ENCODE results near the gene KCP. TPM values are rescaled to one million over a fixed set of nuclear protein-coding genes. Genes with fewer than 3 reads are reported as not detected.
A peak's percentile ranks its signal among the peaks of the same experiment; 100 is the strongest.

KCP gene
- total RNA-seq, 2 donors from 2014 or later, result 0.81 to 1.6 TPM

DNA sequence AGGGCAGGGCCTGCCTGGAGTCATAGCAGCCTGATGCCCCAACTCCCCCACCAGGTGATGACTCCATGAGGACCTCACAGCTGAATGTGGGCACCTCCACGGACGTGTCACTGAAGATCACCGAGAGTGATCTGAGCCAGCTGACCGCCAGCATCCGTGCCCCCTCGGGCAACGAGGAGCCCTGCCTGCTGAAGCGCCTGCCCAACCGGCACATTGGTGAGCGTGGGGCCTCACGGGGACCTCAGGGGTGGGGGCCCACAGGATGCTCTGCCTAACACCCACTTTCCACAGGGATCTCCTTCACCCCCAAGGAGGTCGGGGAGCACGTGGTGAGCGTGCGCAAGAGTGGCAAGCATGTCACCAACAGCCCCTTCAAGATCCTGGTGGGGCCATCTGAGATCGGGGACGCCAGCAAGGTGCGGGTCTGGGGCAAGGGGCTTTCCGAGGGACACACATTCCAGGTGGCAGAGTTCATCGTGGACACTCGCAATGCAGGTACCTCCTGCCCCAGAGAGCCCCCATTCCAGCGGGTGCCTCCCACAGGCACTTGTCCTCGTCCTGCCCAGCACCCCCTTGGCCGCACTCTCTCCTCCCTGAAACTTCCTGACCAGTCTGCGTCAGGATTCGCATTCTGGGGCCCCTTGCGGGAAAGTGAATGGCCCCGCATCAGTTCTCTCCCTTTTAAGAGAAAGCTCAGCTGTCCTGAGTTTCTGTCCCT lies 57.8 kb downstream of the KCP start:
- no peak for DNase-seq

GRCh38 chr7:128849804-128850490 lies 60.6 kb downstream of the KCP start:
- DNase-seq, result no peak
- peak; percentile 23 for ATAC-seq
- intact Hi-C loops (cut with DNase I, micrococcal nuclease), result no loop called here

More for the DNA sequence above, 57.8 kb downstream of the KCP start:
- intact Hi-C loops (cut with DNase I, micrococcal nuclease), result no loop called here
- no peak for ATAC-seq

DNA sequence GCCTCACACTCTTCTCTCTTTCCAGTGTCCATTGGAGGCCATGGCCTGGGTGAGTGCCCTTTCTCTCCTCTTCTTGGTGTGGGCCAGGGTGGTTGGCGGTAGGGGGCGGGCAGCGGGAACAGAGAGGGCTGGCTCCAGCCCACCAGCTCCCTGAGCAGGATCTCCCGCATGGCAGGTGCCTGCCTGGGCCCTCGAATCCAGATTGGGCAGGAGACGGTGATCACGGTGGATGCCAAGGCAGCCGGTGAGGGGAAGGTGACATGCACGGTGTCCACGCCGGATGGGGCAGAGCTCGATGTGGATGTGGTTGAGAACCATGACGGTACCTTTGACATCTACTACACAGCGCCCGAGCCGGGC lies 61.4 kb downstream of the KCP start:
- no peak for ATAC-seq
- no peak for DNase-seq
- intact Hi-C loops (cut with DNase I, micrococcal nuclease), result no loop called here

- intact Hi-C loops (cut with DNase I, micrococcal nuclease), result no loop called here
- DNase-seq (no peak), ATAC-seq (no peak)
Measured at GRCh38 chr7:128848289-128849155, 62.0 kb downstream of the KCP start.

DNA sequence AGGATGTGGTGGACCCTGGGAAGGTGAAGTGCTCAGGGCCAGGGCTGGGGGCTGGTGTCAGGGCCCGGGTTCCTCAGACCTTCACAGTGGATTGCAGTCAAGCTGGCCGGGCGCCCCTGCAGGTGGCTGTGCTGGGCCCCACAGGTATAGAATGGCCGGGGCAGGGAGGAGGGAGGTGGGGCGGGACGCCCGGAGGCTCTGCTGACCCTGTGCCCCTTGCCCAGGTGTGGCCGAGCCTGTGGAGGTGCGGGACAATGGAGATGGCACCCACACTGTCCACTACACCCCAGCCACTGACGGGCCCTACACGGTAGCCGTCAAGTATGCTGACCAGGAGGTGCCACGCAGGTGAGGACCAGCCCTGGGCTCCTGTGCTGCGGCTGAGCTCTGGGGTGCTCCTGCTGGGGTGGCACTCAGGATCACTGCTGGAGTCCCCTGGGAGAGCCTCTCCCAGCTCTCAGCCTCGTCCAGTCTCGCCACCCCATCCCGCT lies 62.7 kb downstream of the KCP start:
- intact Hi-C loops (cut with DNase I, micrococcal nuclease), result no loop called here
- ATAC-seq, result no peak
- DNase-seq, result no peak

- intact Hi-C loops (cut with DNase I, micrococcal nuclease), result no loop called here
- DNase-seq, result no peak
- no peak for ATAC-seq
Measured at GRCh38 chr7:128846781-128847444, 63.6 kb downstream of the KCP start.

DNA sequence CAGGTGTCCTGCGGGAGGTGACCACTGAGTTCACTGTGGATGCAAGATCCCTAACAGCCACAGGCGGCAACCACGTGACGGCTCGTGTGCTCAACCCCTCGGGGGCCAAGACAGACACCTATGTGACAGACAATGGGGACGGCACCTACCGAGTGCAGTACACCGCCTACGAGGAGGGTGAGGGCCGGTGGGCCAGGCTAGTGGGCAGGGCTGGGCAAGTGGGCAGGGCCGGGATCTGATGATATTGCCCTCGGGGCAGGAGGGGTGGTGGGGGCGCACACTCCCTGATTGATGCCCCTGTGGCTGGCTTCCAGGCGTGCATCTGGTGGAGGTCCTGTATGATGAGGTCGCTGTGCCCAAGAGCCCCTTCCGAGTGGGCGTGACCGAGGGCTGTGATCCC lies 64.5 kb downstream of the KCP start:
- intact Hi-C loops (cut with DNase I, micrococcal nuclease), result no loop called here
- ATAC-seq (no peak), DNase-seq (no peak)

GRCh38 chr7:128845475-128845874 lies 65.0 kb downstream of the KCP start:
- intact Hi-C loops (cut with DNase I, micrococcal nuclease), result no loop called here

GRCh38 chr7:128844777-128845311 lies 65.7 kb downstream of the KCP start:
- ATAC-seq (no peak), DNase-seq (no peak)
- intact Hi-C loops (cut with DNase I, micrococcal nuclease), result loop anchor here in 1 of 2 donors (5.0 kb wide), 1 partner anchor 53 kb away; the partner anchor contains the start of gene CCDC136

More at GRCh38 chr7:128845475-128845874, 65.0 kb downstream of the KCP start:
- ATAC-seq (no peak), DNase-seq (no peak)

- ATAC-seq, result no peak
- DNase-seq, result no peak
- intact Hi-C loops (cut with DNase I, micrococcal nuclease), result loop anchor here in 1 of 2 donors (5.0 kb wide), 1 partner anchor 52 kb away; the partner anchor contains the start of gene CCDC136
Measured at GRCh38 chr7:128843938-128844621, 66.4 kb downstream of the KCP start.

- no peak for DNase-seq
- intact Hi-C loops (cut with DNase I, micrococcal nuclease), result loop anchor here in 1 of 2 donors (5.0 kb wide), 1 partner anchor 51 kb away; the partner anchor contains the start of gene CCDC136
- ATAC-seq, result no peak
Measured at GRCh38 chr7:128842674-128843641, 67.6 kb downstream of the KCP start.

DNA sequence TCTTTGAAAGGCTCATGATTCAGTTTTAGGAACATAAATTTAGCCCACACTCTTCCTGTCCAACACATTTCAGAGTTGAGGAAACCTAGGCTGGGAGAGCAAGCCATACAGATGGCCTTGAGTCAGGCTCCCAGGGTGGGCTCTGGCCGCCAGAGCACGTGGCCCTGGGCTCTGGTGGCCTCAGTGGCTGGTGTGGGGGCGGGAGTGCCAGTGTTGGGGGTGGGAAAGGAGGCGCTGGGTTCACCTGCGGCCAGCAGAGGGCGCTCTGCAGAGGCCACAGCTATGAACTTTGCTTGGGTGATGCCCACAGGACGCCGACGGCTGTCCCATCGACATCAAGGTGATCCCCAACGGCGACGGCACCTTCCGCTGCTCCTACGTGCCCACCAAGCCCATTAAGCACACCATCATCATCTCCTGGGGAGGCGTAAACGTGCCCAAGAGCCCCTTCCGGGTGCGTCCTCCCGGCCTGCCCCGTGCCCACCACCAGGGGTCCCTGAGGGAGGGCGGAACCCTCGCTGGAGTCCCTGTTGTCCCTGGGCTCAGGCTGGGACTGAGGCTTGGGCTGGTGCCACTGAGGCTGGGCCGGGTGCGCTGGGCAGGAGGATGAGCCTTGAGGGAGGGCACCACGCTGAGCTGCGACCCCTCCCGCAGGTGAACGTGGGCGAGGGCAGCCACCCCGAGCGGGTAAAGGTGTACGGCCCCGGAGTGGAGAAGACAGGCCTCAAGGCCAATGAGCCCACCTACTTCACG lies 68.4 kb downstream of the KCP start:
- ATAC-seq (peak; percentile 50), DNase-seq (peak in 1 of 2 donors; percentile 53)
- intact Hi-C loops (cut with DNase I, micrococcal nuclease), result loop anchor here in 1 of 2 donors (5.0 kb wide), 1 partner anchor 50 kb away; the partner anchor contains the start of gene CCDC136

DNA sequence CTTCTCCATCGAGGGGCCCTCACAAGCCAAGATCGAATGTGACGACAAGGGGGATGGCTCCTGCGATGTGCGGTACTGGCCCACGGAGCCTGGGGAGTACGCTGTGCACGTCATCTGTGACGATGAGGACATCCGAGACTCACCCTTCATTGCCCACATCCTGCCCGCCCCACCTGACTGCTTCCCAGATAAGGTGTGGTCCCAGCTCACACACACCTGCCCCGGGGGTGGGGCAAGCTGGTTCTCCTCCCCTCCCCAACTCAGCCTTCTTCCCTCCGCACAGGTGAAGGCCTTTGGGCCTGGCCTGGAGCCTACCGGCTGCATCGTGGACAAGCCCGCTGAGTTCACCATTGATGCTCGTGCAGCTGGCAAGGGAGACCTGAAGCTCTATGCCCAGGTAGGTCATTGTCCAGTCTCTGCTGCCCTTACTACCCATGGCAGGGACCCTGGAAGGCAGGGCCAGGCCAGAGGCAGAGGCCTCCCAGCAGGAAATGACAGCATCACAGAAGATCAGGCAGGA lies 69.3 kb downstream of the KCP start:
- peak; percentile 63 to 71 for DNase-seq
- peak; percentile 90 for ATAC-seq
- intact Hi-C loops (cut with DNase I, micrococcal nuclease), result loop anchor here in 1 of 2 donors (5.0 kb wide), 1 partner anchor 49 kb away; the partner anchor contains the start of gene CCDC136

GRCh38 chr7:128840326-128841170 lies 70.0 kb downstream of the KCP start:
- ATAC-seq (no peak), DNase-seq (no peak)
- intact Hi-C loops (cut with DNase I, micrococcal nuclease), result loop anchor here in 1 of 2 donors (5.0 kb wide), 1 partner anchor 48 kb away; the partner anchor contains the start of gene CCDC136

Measured in left colon (tissue), 2 donors.